Uterus (tissue), 2 donors: Measurements from ENCODE around the gene HAUS2.

Experiments
- CTCF ChIP-seq, 4 experiments: fragments of 200-600 bp in 2 of 4; fragments of 450-650 bp in 2 of 4; sonication (generic) in 2 of 4; IDR thresholded peaks; one replicate each; pipeline ENCODE4 v1.5.1; 2016 to 2019; ENCODE audit warnings: antibody characterized with exemption in 4 of 4, mild to moderate bottlenecking in 2 of 4, moderate library complexity in 1 of 4
- POLR2A ChIP-seq, 2 donors: fragments of 450-650 bp; IDR thresholded peaks; one replicate each; pipeline ENCODE4 v1.6.1; 2016; ENCODE audit warnings: antibody characterized with exemption in 2 of 2, mild to moderate bottlenecking in 1 of 2, moderate library complexity in 1 of 2

- TF ChIP-seq CTCF (IDR thresholded peaks at IDR 0.05) (no peak), POLR2A (IDR thresholded peaks at IDR 0.05) (no peak)
Measured at GRCh38 chr15:42594095-42594494, 45.5 kb downstream of the HAUS2 start.
